HL-60 (cell line): ENCODE data around the gene TMEM129.

Source experiments
- DNase-seq, 2 experiments: peaks; one replicate each; pipeline ENCODE4 v3.0.0-alpha.2; 2010 to 2020; ENCODE audit warnings: low read depth in 1 of 2, low spot score in 1 of 2
- H3K27ac ChIP-seq: fragments of 250-450 bp; sonication (Bioruptor Pico); replicated peaks from 2 replicates; pipeline ENCODE4 v1.5.1; 2020; ENCODE audit warnings: mild to moderate bottlenecking, moderate library complexity
- H3K27me3 ChIP-seq: fragments of 250-450 bp; sonication (Bioruptor Pico); 2 replicates; pipeline ENCODE4 v1.5.1; 2021; ENCODE audit warnings: mild to moderate bottlenecking, moderate library complexity; ENCODE audit not compliant: insufficient read depth, poor library complexity, severe bottlenecking
- H3K4me3 ChIP-seq: replicated peaks from 2 replicates; pipeline ENCODE4 v1.5.1; 2011; ENCODE audit warnings: mild to moderate bottlenecking, control low read depth, low read length; ENCODE audit not compliant: insufficient read depth
- GABPA ChIP-seq: IDR thresholded peaks from 2 replicates; pipeline ENCODE4 v1.6.1; 2012; ENCODE audit warnings: low read depth
- POLR2AphosphoS5 ChIP-seq: IDR thresholded peaks from 2 replicates; pipeline ENCODE4 v1.6.1; 2012; ENCODE audit warnings: low read depth
- SPI1 ChIP-seq: IDR thresholded peaks from 2 replicates; pipeline ENCODE4 v1.6.1; 2012; ENCODE audit warnings: low read depth, mild to moderate bottlenecking, borderline replicate concordance
- TF ChIP-seq, protein P1 (sequence below): IDR thresholded peaks from 2 replicates; pipeline ENCODE4 v1.6.1; 2012; ENCODE audit warnings: low read depth; ENCODE audit not compliant: insufficient replicate concordance
- TF ChIP-seq, protein P2 (sequence below): IDR thresholded peaks from one replicate; pipeline ENCODE4 v1.5.1; 2011; ENCODE audit warnings: low read length, control low read depth, inconsistent platforms; ENCODE audit not compliant: insufficient read depth

The TMEM129 gene

DNA sequence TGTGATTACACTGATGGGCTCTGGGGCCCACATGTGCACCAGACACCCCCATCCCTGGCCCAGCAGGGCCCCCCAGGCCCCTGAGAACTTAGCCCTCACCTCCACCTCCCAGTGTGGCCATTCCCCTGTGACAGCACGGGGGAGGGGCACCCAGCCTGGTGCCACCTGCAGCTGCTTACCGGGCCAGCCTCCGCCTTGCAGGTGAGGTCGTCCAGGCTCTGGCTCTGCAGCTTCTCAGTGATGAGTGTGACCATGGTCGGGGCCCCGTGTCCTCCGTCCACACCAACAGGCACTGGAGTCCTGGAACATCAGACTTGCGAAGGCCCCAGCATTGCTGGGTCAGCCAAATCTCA, 52.7 kb downstream of the TMEM129 start:
- H3K27ac ChIP-seq: no peak overlapping the region
- DNase-seq: no peak
- TF ChIP-seq, protein P1, sequence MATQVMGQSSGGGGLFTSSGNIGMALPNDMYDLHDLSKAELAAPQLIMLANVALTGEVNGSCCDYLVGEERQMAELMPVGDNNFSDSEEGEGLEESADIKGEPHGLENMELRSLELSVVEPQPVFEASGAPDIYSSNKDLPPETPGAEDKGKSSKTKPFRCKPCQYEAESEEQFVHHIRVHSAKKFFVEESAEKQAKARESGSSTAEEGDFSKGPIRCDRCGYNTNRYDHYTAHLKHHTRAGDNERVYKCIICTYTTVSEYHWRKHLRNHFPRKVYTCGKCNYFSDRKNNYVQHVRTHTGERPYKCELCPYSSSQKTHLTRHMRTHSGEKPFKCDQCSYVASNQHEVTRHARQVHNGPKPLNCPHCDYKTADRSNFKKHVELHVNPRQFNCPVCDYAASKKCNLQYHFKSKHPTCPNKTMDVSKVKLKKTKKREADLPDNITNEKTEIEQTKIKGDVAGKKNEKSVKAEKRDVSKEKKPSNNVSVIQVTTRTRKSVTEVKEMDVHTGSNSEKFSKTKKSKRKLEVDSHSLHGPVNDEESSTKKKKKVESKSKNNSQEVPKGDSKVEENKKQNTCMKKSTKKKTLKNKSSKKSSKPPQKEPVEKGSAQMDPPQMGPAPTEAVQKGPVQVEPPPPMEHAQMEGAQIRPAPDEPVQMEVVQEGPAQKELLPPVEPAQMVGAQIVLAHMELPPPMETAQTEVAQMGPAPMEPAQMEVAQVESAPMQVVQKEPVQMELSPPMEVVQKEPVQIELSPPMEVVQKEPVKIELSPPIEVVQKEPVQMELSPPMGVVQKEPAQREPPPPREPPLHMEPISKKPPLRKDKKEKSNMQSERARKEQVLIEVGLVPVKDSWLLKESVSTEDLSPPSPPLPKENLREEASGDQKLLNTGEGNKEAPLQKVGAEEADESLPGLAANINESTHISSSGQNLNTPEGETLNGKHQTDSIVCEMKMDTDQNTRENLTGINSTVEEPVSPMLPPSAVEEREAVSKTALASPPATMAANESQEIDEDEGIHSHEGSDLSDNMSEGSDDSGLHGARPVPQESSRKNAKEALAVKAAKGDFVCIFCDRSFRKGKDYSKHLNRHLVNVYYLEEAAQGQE: no peak
- TF ChIP-seq SPI1: no peak
- TF ChIP-seq, protein P2, sequence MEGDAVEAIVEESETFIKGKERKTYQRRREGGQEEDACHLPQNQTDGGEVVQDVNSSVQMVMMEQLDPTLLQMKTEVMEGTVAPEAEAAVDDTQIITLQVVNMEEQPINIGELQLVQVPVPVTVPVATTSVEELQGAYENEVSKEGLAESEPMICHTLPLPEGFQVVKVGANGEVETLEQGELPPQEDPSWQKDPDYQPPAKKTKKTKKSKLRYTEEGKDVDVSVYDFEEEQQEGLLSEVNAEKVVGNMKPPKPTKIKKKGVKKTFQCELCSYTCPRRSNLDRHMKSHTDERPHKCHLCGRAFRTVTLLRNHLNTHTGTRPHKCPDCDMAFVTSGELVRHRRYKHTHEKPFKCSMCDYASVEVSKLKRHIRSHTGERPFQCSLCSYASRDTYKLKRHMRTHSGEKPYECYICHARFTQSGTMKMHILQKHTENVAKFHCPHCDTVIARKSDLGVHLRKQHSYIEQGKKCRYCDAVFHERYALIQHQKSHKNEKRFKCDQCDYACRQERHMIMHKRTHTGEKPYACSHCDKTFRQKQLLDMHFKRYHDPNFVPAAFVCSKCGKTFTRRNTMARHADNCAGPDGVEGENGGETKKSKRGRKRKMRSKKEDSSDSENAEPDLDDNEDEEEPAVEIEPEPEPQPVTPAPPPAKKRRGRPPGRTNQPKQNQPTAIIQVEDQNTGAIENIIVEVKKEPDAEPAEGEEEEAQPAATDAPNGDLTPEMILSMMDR: no peak
- TF ChIP-seq GABPA: no peak
- TF ChIP-seq POLR2AphosphoS5: no peak
- H3K4me3 ChIP-seq: no peak overlapping the region
- no peaks in the 10 kb centered on the region for H3K27me3 ChIP-seq

DNA sequence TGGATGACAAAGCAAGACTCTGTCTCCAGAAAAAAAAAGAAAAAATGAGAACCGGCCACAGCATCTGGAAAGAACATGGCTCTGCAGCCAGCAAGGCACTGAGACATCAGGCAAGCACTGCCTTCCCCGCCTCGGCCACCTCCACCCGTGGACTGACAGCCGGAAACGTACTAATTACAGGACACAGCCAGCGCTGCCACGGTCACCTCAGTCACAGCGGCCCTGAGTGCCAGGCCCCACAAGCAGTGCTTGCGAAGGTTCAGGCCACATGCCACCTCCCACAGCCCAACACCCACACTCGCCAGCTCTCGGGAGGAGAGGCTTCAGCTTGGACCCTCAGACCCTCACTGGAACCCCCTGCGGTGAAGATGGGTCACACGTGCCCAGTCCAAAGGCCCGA, 53.9 kb downstream of the TMEM129 start:
- no peak overlapping the region for H3K4me3 ChIP-seq
- no peak for DNase-seq
- H3K27me3 ChIP-seq: no peaks in the 10 kb centered on the region
- H3K27ac ChIP-seq: no peak overlapping the region
- TF ChIP-seq POLR2AphosphoS5: no peak
- TF ChIP-seq, protein P2: no peak
- no peak for TF ChIP-seq GABPA
- TF ChIP-seq SPI1: no peak
- TF ChIP-seq, protein P1: no peak

DNA sequence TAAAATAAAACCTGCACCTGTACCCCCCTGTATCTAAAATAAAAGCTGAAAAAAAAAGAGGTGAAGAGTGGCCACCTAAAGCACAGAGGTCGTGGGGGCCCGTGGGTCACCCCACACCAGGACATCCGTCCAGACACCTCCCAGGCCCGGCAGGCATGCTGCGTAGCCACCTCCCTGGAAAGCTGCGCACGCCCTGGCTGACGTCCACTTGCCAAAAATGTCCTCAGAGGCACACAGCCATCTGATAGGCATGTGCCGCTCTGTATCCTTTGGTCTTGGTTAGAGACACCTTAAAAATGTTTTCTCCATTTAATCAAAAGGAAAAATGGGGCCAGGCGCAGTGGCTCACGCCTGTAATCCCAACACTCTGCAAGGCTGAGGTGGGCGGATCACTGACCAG, 54.7 kb downstream of the TMEM129 start:
- Histone ChIP-seq H3K27ac (no peak overlapping the region), H3K4me3 (no peak overlapping the region), H3K27me3 (no peaks in the 10 kb centered on the region)
- TF ChIP-seq, protein P1: no peak
- DNase-seq: no peak
